Measurements from ENCODE around the gene MOB3A.
A peak's percentile ranks its signal among the peaks of the same experiment; 100 is the strongest.

Gene MOB3A

DNA sequence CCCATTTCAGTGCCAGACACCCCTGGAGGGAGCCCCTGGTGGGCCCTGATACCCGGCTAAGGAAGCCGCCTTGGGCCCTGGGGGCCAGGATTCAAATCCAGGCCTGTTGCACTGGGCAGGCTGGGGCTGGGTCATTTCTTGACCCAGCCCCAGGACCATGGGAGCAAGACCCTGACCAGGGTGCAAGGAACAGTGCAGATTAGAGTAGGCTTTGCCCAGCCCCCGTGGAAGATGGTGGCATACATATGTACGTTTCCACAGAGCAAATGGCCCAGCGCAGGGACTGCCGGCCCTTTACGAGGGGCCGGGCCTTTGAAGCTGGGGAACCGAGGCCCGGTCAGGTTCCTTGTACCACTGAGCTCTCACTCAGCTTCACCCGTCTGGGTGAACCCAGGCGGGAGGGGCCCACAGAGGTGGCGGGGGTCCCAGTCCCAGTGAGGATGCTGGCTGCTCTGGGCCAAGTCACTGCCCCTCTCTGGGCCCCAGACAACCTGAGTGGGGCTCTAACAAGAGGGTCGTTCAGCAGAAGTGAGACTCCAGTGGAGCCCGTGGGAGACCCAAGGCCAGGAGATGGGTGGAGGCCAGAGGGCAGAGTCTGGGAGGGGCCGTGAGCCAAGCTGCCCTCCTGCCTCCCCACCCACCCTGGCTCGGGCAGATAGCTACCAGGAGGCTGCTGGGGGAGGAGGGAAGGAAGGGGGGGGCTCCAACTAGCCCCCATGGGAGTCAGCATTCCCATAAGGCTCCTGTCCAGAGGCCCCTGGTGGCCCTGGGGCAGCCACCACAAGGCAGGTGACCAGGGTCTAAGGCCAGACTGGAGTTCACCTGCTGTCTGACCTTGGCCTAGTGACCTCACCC is 47.8 kb downstream of the MOB3A start:
- CTCF ChIA-PET, result interaction anchor here (0.6 kb wide), 1 partner anchor 442 kb away, joined by 3 read pairs; no protein-coding TSS in a partner anchor
- Histone ChIP-seq H3K36me3 (ENCODE audit: control insufficient read depth in 2 of 2, insufficient read depth in 1 of 2, low read length in 2 of 2) (peaks cover 0 to 50% of the 10 kb centered on the region in 2 experiments; a peak in 2 of 3 replicates), H3K9me3 (ENCODE audit: control insufficient read depth, insufficient read depth, low read depth, low read length) (no peaks in the 10 kb centered on the region), H3K4me1 (ENCODE audit: control insufficient read depth, insufficient read depth, low read length) (peaks cover 3% of the 10 kb centered on the region; the same call in 1 of the 2 replicates), H3K4me3 (ENCODE audit: low read depth, low read length) (no peak overlapping the region), H3K27ac (ENCODE audit: extremely low read depth, low read depth, low read length) (no peak overlapping the region)
- POLR2A ChIA-PET, result interaction anchor here (0.6 to 3.5 kb wide), 6 partner anchors 11 to 172 kb away, joined by 3 to 17 read pairs (median 4); no protein-coding TSS in a partner anchor
- TF ChIP-seq, protein P1, sequence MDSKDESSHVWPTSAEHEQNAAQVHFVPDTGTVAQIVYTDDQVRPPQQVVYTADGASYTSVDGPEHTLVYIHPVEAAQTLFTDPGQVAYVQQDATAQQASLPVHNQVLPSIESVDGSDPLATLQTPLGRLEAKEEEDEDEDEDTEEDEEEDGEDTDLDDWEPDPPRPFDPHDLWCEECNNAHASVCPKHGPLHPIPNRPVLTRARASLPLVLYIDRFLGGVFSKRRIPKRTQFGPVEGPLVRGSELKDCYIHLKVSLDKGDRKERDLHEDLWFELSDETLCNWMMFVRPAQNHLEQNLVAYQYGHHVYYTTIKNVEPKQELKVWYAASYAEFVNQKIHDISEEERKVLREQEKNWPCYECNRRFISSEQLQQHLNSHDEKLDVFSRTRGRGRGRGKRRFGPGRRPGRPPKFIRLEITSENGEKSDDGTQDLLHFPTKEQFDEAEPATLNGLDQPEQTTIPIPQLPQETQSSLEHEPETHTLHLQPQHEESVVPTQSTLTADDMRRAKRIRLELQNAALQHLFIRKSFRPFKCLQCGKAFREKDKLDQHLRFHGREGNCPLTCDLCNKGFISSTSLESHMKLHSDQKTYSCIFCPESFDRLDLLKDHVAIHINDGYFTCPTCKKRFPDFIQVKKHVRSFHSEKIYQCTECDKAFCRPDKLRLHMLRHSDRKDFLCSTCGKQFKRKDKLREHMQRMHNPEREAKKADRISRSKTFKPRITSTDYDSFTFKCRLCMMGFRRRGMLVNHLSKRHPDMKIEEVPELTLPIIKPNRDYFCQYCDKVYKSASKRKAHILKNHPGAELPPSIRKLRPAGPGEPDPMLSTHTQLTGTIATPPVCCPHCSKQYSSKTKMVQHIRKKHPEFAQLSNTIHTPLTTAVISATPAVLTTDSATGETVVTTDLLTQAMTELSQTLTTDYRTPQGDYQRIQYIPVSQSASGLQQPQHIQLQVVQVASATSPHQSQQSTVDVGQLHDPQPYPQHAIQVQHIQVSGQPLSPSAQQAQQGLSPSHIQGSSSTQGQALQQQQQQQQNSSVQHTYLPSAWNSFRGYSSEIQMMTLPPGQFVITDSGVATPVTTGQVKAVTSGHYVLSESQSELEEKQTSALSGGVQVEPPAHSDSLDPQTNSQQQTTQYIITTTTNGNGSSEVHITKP (tag by site-specific recombination; IDR thresholded peaks at IDR 0.05), result no peak
- TF ChIP-seq BCL11B (tag by site-specific recombination; IDR thresholded peaks at IDR 0.05; ENCODE audit: low read depth), result peak; percentile 69; the same call in 1 of the 2 replicates
- TF ChIP-seq KLF1 (tag by site-specific recombination; IDR thresholded peaks at IDR 0.05), result 0 out of 2 replicates have a peak, but pooled peaks have one; percentile 27

GRCh38 chr19:2047449-2048103 is 48.5 kb downstream of the MOB3A start:
- ChIA-PET POLR2A (interaction anchor here (0.6 to 3.5 kb wide), 4 partner anchors 11 to 37 kb away, joined by 4 to 17 read pairs (median 5); no protein-coding TSS in a partner anchor), CTCF (no interaction called here)
- Histone ChIP-seq H3K27ac (ENCODE audit: extremely low read depth, low read depth, low read length) (no peak overlapping the region), H3K4me1 (ENCODE audit: control insufficient read depth, insufficient read depth, low read length) (peaks cover 4% of the 10 kb centered on the region), H3K9me3 (ENCODE audit: control insufficient read depth, insufficient read depth, low read depth, low read length) (no peaks in the 10 kb centered on the region), H3K36me3 (ENCODE audit: control insufficient read depth in 2 of 2, insufficient read depth in 1 of 2, low read length in 2 of 2) (peaks cover 0 to 58% of the 10 kb centered on the region in 2 experiments; a peak in 2 of 3 replicates), H3K4me3 (ENCODE audit: low read depth, low read length) (no peak overlapping the region)
- TF ChIP-seq HIC1 (tag by site-specific recombination; IDR thresholded peaks at IDR 0.05) (peak; percentile 44; the same call in 1 of the 2 replicates), TSHZ1 (tag by site-specific recombination; IDR thresholded peaks at IDR 0.05; ENCODE audit: borderline replicate concordance) (no peak), SP7 (tag by site-specific recombination; IDR thresholded peaks at IDR 0.05) (0 out of 2 replicates have a peak, but pooled peaks have one; percentile 47), YY1 (tag by site-specific recombination; IDR thresholded peaks at IDR 0.05) (no peak), EGR2 (tag by site-specific recombination; IDR thresholded peaks at IDR 0.05; ENCODE audit: low read depth) (peak; percentile 31; the same call in 1 of the 2 replicates), ZFHX2 (tag by site-specific recombination; conservative IDR thresholded peaks at IDR 0.05) (peak; percentile 16; the same call in 1 of the 2 replicates)
- TF ChIP-seq, protein P2, sequence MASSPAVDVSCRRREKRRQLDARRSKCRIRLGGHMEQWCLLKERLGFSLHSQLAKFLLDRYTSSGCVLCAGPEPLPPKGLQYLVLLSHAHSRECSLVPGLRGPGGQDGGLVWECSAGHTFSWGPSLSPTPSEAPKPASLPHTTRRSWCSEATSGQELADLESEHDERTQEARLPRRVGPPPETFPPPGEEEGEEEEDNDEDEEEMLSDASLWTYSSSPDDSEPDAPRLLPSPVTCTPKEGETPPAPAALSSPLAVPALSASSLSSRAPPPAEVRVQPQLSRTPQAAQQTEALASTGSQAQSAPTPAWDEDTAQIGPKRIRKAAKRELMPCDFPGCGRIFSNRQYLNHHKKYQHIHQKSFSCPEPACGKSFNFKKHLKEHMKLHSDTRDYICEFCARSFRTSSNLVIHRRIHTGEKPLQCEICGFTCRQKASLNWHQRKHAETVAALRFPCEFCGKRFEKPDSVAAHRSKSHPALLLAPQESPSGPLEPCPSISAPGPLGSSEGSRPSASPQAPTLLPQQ (tag by site-specific recombination; IDR thresholded peaks at IDR 0.05), result peak; percentile 44
- TF ChIP-seq, protein P3, sequence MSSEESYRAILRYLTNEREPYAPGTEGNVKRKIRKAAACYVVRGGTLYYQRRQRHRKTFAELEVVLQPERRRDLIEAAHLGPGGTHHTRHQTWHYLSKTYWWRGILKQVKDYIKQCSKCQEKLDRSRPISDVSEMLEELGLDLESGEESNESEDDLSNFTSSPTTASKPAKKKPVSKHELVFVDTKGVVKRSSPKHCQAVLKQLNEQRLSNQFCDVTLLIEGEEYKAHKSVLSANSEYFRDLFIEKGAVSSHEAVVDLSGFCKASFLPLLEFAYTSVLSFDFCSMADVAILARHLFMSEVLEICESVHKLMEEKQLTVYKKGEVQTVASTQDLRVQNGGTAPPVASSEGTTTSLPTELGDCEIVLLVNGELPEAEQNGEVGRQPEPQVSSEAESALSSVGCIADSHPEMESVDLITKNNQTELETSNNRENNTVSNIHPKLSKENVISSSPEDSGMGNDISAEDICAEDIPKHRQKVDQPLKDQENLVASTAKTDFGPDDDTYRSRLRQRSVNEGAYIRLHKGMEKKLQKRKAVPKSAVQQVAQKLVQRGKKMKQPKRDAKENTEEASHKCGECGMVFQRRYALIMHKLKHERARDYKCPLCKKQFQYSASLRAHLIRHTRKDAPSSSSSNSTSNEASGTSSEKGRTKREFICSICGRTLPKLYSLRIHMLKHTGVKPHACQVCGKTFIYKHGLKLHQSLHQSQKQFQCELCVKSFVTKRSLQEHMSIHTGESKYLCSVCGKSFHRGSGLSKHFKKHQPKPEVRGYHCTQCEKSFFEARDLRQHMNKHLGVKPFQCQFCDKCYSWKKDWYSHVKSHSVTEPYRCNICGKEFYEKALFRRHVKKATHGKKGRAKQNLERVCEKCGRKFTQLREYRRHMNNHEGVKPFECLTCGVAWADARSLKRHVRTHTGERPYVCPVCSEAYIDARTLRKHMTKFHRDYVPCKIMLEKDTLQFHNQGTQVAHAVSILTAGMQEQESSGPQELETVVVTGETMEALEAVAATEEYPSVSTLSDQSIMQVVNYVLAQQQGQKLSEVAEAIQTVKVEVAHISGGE (tag by site-specific recombination; conservative IDR thresholded peaks at IDR 0.05; ENCODE audit: low read depth), result no peak

Data from HEK293 (cell line).